CD14-positive monocyte (primary cell): ENCODE data around the gene SKA2. TPM values are rescaled to one million over a fixed set of nuclear protein-coding genes. Genes with fewer than 3 reads are reported as not detected.
A peak's percentile ranks its signal among the peaks of the same experiment; 100 is the strongest.

Source experiments
- DNase-seq, 3 donors: peaks; one replicate each; pipeline ENCODE4 v3.0.0-alpha.2; 2011 to 2022
- H2AFZ ChIP-seq: 2 replicates; pipeline ENCODE4 v1.6.0; 2012; ENCODE audit warnings: mild to moderate bottlenecking, low read depth, low read length, inconsistent platforms; ENCODE audit not compliant: insufficient read depth, poor library complexity, severe bottlenecking
- H3K27ac ChIP-seq, 2 donors: 1 replicate in 1 of 2; 2 replicates in 1 of 2; pipeline ENCODE4 v1.5.1; 2012 to 2013; ENCODE audit warnings: low read length in 2 of 2, control low read depth in 1 of 2, inconsistent platforms in 1 of 2, low read depth in 1 of 2, mild to moderate bottlenecking in 1 of 2
- H3K27me3 ChIP-seq, 2 donors: one replicate each; pipeline versions ENCODE4 v1.6.0 to v1.6.1; 2011 to 2013; ENCODE audit warnings: low read length in 2 of 2; ENCODE audit not compliant: control insufficient read depth in 2 of 2, insufficient read depth in 2 of 2
- H3K36me3 ChIP-seq, 2 donors: replicated peaks in 1 of 2; 1 replicate in 1 of 2; 2 replicates in 1 of 2; pipeline versions ENCODE4 v1.5.1 to v1.6.1; 2012 to 2013; ENCODE audit warnings: low read length in 2 of 2, control low read depth in 1 of 2, inconsistent platforms in 1 of 2, mild to moderate bottlenecking in 1 of 2; ENCODE audit not compliant: insufficient read depth in 2 of 2, control insufficient read depth in 1 of 2
- H3K4me1 ChIP-seq, 2 donors: 1 replicate in 1 of 2; 2 replicates in 1 of 2; pipeline versions ENCODE4 v1.5.1 to v1.6.1; 2012 to 2013; ENCODE audit warnings: low read length in 2 of 2, control low read depth in 1 of 2, inconsistent platforms in 1 of 2, mild to moderate bottlenecking in 1 of 2, moderate library complexity in 1 of 2; ENCODE audit not compliant: insufficient read depth in 2 of 2, control insufficient read depth in 1 of 2
- H3K4me2 ChIP-seq: replicated peaks from 2 replicates; pipeline ENCODE3; 2012; ENCODE audit warnings: low read length, moderate library complexity, mild to moderate bottlenecking; ENCODE audit not compliant: poor library complexity, severe bottlenecking; ENCODE audit errors: extremely low read depth
- H3K4me3 ChIP-seq, 3 experiments: fragments of 200-600 bp in 1 of 3; sonication (generic) in 1 of 3; replicated peaks in 1 of 3; 1 replicate in 2 of 3; 2 replicates in 1 of 3; pipeline ENCODE4 v1.5.1; 2011 to 2013; ENCODE audit warnings: low read length in 3 of 3, mild to moderate bottlenecking in 3 of 3, control low read depth in 2 of 3, low read depth in 2 of 3, inconsistent platforms in 1 of 3, moderate library complexity in 1 of 3
- H3K79me2 ChIP-seq: 2 replicates; pipeline ENCODE4 v1.6.0; 2012; ENCODE audit warnings: mild to moderate bottlenecking, control low read depth, inconsistent platforms, low read length, moderate library complexity; ENCODE audit not compliant: insufficient read depth
- H3K9ac ChIP-seq: 2 replicates; pipeline ENCODE4 v1.6.0; 2017; ENCODE audit warnings: low read length, mild to moderate bottlenecking; ENCODE audit not compliant: insufficient read depth, poor library complexity, severe bottlenecking
- H3K9me3 ChIP-seq, 2 donors: replicated peaks in 1 of 2; 1 replicate in 1 of 2; 2 replicates in 1 of 2; pipeline versions ENCODE4 v1.5.1 to v1.6.1; 2012 to 2013; ENCODE audit warnings: low read length in 2 of 2, control low read depth in 1 of 2; ENCODE audit not compliant: control insufficient read depth in 1 of 2, insufficient read depth in 1 of 2
- H4K20me1 ChIP-seq: 2 replicates; pipeline ENCODE4 v1.6.0; 2012; ENCODE audit warnings: mild to moderate bottlenecking, low read length, control low read depth, moderate library complexity; ENCODE audit not compliant: insufficient read depth
- H3K27ac Mint-ChIP-seq, 7 donors: one replicate each; pipeline ENCODE4 v1.8.0; 2020; ENCODE audit warnings: mild to moderate bottlenecking in 7 of 7, mixed read lengths in 7 of 7, moderate library complexity in 6 of 7, inconsistent platforms in 2 of 7
- H3K27me3 Mint-ChIP-seq, 3 donors: one replicate each; pipeline ENCODE4 v1.8.0; 2021 to 2022; ENCODE audit warnings: low read depth in 3 of 3, mild to moderate bottlenecking in 3 of 3, mixed read lengths in 3 of 3, moderate library complexity in 3 of 3, inconsistent platforms in 1 of 3
- H3K36me3 Mint-ChIP-seq, 2 donors: one replicate each; pipeline ENCODE4 v1.8.0; 2020; ENCODE audit warnings: mixed read lengths in 2 of 2, inconsistent platforms in 1 of 2, mild to moderate bottlenecking in 1 of 2
- H3K4me1 Mint-ChIP-seq: one replicate; pipeline ENCODE4 v1.8.0; 2020; ENCODE audit warnings: mild to moderate bottlenecking, mixed read lengths
- H3K4me3 Mint-ChIP-seq, 2 donors: one replicate each; pipeline ENCODE4 v1.8.0; 2020; ENCODE audit warnings: mild to moderate bottlenecking in 2 of 2, mixed read lengths in 2 of 2, moderate library complexity in 1 of 2
- H3K9me3 Mint-ChIP-seq, 7 donors: one replicate each; pipeline ENCODE4 v1.8.0; 2020 to 2022; ENCODE audit warnings: mixed read lengths in 7 of 7, mild to moderate bottlenecking in 6 of 7, moderate library complexity in 6 of 7, inconsistent platforms in 2 of 7
- WGBS: methylation state at CpG from one replicate; pipeline ENCODE4 v1.1.5; 2013; ENCODE audit warnings: missing lambda C conversion rate; ENCODE audit not compliant: insufficient coverage; 5-methylcytosine and 5-hydroxymethylcytosine counted together
- intact Hi-C, 2 donors: fragments of 100-400 bp; cut with micrococcal nuclease; formaldehyde crosslinking; loops; one replicate each; pipeline versions ENCODE4 v1.15.0 to v1.15.1; 2023
- polyA plus RNA-seq, 3 donors: library from polyadenylated mRNA; depleted of rRNA in 1 of 3; unstranded in 2 of 3; stranded (reverse) in 1 of 3; fragments of 300-500 nt in 2 of 3; fragments of >200 nt in 1 of 3; fragmentation: Illumina TruSeq in 2 of 3; gene quantifications; 1 replicate in 2 of 3; 2 replicates in 1 of 3; pipeline ENCODE4 v1.2.3, GENCODE V29; 2012 to 2021
- TF ChIP-seq, protein P1 (sequence below): fragments of 200-600 bp; IDR thresholded peaks from one replicate; pipeline ENCODE4 v1.8.0; 2022; ENCODE audit warnings: antibody characterized with exemption, mild to moderate bottlenecking

The SKA2 gene
- polyA plus RNA-seq, 3 donors: 3.1 to 20.4 (median 19.2) TPM

DNA sequence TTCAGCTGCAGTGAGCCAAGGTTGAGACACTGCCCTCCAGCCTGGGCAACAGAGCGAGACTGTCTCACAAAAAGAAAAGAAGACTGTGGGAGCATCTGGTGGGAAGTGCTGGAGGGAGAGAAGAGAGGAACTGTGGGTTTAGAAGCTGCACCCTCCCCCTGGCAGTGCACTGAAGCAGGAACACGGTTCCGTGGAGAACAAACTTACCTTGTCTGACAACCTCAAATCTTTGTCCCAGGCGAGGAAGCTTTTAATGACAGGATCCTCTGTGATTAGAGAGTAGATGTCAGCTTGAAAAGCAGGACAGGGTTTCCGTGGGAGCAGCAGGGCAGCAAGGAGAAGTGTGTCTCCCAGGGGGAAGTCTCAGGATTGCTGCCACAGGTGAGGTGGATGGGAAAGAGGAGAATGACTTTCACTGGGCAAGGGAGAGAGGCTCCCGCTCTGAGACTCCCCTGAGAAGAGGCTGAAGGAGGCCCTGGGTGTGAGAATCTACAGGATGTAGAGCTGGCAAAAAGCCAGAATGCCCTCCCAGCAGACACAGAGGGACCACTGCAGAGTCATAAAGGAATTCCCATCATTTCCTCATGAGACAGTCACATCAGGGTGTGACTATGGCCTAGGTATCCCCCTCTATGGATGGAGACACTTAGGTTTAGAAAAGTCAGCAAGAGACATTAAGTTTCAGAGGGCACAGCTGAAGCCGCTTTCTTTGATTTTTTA lies 23.4 kb upstream of the SKA2 start:
- Mint-ChIP-seq H3K9me3 (peaks cover 0 to 2% (median 0%) of the 10 kb centered on the region in 7 donors), H3K27ac (peak overlapping the region in 3 of 7 donors; percentile 3 to 62 (median 42)), H3K4me1 (no peaks in the 10 kb centered on the region), H3K36me3 (peaks cover 57 to 85% of the 10 kb centered on the region in 2 donors), H3K4me3 (no peak overlapping the region), H3K27me3 (no peaks in the 10 kb centered on the region)
- H3K4me3 ChIP-seq: no peak overlapping the region
- intact Hi-C loops: no loop called here
- TF ChIP-seq, protein P1, sequence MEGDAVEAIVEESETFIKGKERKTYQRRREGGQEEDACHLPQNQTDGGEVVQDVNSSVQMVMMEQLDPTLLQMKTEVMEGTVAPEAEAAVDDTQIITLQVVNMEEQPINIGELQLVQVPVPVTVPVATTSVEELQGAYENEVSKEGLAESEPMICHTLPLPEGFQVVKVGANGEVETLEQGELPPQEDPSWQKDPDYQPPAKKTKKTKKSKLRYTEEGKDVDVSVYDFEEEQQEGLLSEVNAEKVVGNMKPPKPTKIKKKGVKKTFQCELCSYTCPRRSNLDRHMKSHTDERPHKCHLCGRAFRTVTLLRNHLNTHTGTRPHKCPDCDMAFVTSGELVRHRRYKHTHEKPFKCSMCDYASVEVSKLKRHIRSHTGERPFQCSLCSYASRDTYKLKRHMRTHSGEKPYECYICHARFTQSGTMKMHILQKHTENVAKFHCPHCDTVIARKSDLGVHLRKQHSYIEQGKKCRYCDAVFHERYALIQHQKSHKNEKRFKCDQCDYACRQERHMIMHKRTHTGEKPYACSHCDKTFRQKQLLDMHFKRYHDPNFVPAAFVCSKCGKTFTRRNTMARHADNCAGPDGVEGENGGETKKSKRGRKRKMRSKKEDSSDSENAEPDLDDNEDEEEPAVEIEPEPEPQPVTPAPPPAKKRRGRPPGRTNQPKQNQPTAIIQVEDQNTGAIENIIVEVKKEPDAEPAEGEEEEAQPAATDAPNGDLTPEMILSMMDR: no peak
- no peaks in the 10 kb centered on the region for H3K9me3 ChIP-seq
- no peak overlapping the region for H3K27ac ChIP-seq
- no peak overlapping the region for H2AFZ ChIP-seq
- 91% methylated on average over 4 of the region's 7 CpGs for WGBS
- peaks cover 16 to 38% of the 10 kb centered on the region in 2 donors for H3K36me3 ChIP-seq
- no peak for DNase-seq
- peaks cover 43% of the 10 kb centered on the region for H3K79me2 ChIP-seq
- no peaks in the 10 kb centered on the region for H3K27me3 ChIP-seq
- no peak overlapping the region for H3K9ac ChIP-seq
- H3K4me2 ChIP-seq: no peak overlapping the region
- H3K4me1 ChIP-seq: no peaks in the 10 kb centered on the region
- H4K20me1 ChIP-seq: no peaks in the 10 kb centered on the region

DNA sequence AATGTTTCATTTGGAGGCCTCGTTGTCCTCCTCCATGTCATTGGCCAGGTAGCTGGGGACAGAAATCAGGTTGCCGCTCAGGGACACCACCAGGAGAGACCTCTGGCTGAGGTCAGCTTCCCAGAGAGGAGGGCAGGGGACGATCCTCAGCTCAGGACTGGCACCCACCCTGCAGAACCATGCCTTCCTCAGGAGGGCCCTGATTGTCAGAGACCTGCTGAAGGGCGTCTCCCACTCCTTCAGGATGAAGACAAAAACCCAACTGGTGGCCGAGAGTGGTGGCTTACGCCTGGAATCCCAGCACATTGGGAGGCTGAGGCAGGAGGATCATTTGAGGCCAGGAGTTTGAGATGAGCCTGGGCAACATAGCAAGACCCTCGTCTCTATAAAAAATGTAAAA lies 20.1 kb upstream of the SKA2 start:
- Histone ChIP-seq H3K27ac (no peak overlapping the region), H3K79me2 (peaks cover 56% of the 10 kb centered on the region), H3K4me2 (no peak overlapping the region), H3K4me1 (no peaks in the 10 kb centered on the region), H3K27me3 (no peaks in the 10 kb centered on the region), H4K20me1 (no peaks in the 10 kb centered on the region), H3K4me3 (no peak overlapping the region), H3K36me3 (peaks cover 33 to 52% of the 10 kb centered on the region in 2 donors), H2AFZ (no peak overlapping the region), H3K9ac (no peak overlapping the region), H3K9me3 (peaks cover 0 to 6% of the 10 kb centered on the region in 2 donors)
- Mint-ChIP-seq H3K27me3 (no peaks in the 10 kb centered on the region), H3K36me3 (peaks cover 56 to 80% of the 10 kb centered on the region in 2 donors), H3K4me3 (no peak overlapping the region), H3K4me1 (no peaks in the 10 kb centered on the region), H3K27ac (peak overlapping the region in 2 of 7 donors; percentile 5 to 63), H3K9me3 (peaks cover 0 to 4% (median 2%) of the 10 kb centered on the region in 7 donors)
- intact Hi-C loops: no loop called here
- TF ChIP-seq, protein P1: no peak
- no peak for DNase-seq
- 98% methylated on average over 7 of the region's 7 CpGs for WGBS
